UCSD-AML1 (cell line): ENCODE data around the gene MED27.

Experiments used
- DNase-seq: peaks from one replicate; lab custom pipeline; 2025; ENCODE audit not compliant: unreplicated experiment; lab: John Stamatoyannopoulos, UW

MED27 gene

DNA sequence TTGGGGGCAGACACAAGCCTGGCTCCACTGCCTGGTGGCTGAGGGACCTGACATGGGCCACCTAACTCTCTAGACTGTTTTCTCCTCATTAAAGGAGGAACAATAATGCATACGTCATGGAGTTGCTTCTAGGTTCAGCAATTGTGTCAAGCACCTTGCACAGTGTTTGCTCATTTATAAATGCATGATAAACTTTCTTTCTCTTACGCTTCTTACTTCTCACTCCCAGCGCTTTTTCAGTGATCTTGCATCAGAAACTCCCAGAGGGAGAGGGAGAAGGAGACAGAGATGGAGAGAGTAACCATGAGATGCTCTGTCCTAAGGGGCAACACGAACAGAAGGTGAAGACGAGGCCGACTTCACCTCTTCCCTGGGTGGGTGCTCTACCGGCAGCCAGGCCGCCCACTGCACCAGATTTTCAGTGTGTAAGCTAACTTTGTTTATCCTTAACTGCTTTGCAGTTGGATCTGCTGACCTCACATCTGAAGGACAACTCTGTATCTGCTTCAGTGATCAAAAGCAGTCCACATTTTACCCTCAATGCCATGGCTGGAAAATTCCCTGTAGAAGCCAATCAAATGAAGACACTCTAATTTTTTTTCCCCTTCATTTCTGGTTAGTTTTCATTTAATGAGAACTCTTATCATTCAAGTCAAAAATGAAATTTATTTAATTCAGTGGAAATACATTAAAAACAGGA is 35.3 kb downstream of the MED27 start:
- DNase-seq: no peak

GRCh38 chr9:132043708-132044107 is 36.0 kb downstream of the MED27 start:
- DNase-seq: no peak

DNA sequence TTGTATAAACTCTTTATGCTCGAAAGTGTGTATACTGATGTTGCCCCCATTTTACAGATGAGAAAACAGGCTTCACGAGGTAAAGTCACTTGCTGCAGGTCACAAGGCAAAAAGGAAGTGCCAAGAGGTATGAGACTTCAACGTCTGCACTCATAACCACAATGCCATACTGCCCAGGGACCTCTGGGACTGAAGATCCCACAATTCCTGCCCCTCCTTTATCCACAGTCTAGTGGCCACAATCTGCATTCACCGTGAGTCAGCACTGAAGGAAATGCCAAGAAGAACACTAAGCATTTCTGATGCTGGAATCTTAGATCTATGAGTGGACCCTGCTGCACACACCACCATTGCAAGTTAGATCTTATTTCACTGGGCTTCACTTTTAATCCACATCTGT is 37.3 kb downstream of the MED27 start:
- DNase-seq: peak; percentile 23

- DNase-seq: no peak
Observed at GRCh38 chr9:132041798-132042197, 37.9 kb downstream of the MED27 start.

- DNase-seq: no peak
Observed at GRCh38 chr9:132040808-132041207, 38.9 kb downstream of the MED27 start.

GRCh38 chr9:132040246-132040645 is 39.4 kb downstream of the MED27 start:
- DNase-seq: no peak

- no peak for DNase-seq
Observed at GRCh38 chr9:132039284-132039683, 40.4 kb downstream of the MED27 start.

DNA sequence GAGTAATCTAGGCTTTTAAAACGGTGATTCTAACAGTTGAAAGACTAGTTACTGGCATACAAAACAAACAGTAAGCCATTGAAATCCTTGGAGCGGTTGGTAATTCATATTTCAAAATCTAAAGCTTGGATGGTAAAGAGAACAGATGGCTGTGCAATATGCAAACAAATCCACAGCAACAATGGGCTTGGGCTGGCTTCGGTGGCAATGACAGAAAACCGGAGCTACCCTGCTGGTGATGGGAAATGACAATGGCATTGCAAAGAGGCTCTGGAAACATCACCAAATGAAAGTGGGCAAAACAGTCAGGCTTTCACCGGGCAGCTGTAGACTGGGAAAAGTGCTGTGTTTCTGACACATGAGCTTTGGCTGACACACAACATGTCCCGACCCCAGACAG is 42.2 kb downstream of the MED27 start:
- no peak for DNase-seq

- no peak for DNase-seq
Observed at GRCh38 chr9:132036521-132036920, 43.1 kb downstream of the MED27 start.

GRCh38 chr9:132035679-132036078 is 44.0 kb downstream of the MED27 start:
- DNase-seq: no peak

DNA sequence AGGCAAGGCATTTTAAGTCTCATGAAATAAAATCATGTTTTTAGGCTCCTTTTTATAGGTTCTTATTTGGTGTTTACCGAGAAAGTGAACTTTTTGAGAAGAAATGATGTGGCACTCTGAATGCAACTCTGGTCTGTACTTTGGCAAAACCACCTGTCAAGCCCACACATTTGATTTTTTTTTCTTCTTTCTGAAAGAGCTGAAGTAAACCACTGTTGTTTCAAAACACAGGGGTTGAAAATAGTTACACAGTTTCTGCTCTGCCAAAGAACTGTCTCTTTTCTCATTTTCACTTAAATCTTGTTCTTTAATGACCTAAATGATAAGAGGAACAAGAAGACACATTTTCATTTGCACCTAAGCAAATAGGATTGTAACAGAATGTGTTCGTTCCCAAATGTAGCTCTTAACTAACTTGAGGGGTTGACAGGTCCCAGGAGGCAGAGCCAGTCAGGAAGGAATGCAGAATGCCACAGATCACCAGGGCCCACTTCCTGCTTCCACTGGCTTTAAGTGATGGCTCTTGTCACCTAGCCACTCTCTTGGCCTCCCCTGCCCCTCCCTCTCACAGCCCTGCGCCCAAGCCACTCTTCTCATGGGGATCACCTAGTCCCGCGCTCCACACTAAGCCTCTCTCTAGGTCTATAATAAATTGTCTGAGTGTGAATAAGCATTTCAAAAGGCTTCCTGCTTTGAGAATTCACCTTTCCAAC is 47.3 kb downstream of the MED27 start:
- peak; percentile 30 for DNase-seq

- no peak for DNase-seq
Observed at GRCh38 chr9:132031467-132032237, 48.0 kb downstream of the MED27 start.

- no peak for DNase-seq
Observed at GRCh38 chr9:132030626-132031325, 48.9 kb downstream of the MED27 start.

DNA sequence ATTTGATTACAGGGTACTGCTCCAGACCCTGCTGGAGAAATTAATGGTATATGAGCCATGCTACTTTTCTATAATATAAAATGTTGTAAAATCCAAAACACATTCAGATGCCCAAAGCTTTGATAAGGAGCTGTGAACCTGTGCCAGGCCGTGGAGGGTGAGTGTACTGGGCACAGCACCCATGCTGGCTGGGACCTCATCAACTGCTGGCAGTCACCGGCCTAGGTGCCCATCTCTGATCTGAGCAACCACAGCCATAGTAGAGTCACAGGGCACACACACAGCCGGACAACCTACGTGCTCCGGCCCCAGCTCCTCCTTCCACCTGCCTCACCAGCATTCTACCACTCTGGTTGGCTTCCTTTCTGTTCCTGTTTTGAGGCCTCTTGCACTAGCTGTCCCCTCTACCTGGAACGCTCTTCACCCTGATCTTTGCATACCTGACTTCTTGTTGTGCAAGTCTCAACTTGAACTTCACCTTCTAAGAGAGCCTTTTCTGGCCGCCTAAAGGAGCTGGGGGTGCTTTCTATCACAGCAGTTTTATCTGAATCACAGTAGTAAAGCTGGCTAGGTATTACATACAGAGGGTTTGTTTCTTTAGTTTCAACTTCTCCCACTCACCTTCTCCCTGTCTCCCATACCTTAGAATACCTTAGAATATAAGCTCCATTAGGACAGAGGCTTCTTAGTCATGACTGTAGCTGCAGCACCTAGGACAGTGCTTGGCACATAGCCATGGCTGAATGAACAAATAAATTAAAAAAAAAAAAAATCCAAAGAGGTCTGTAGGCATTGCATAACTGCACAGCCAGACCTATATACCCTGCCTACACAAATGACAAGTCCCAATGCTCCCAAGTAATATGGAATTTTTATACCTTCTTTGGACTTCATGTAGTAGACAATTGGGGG is 51.7 kb downstream of the MED27 start:
- DNase-seq: no peak

- no peak for DNase-seq
Observed at GRCh38 chr9:132026932-132027585, 52.6 kb downstream of the MED27 start.

DNA sequence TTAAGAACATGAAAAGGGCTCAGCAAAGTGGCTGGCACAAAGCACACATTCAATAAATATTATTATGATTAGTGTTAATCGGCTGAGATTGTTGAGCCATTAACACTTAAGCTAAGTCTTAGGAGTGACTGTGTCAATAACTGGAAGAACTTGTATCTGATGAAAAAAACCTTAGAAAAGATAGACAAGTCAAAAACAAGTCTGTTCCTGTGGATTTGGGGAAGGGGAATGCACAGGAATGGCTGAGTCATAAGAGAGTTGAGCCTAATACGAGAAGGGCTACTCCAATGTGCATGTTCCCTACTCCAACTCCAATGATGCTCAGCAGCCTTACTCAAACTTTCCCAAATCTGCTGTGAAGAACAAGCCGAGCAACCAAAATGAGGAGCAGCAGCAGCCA is 53.9 kb downstream of the MED27 start:
- no peak for DNase-seq

GRCh38 chr9:132024589-132024988 is 55.1 kb downstream of the MED27 start:
- no peak for DNase-seq

GRCh38 chr9:132023419-132024180 is 56.1 kb downstream of the MED27 start:
- DNase-seq: no peak
